CD14-positive monocyte (primary cell): ENCODE measurements around the gene PARL. TPM values are rescaled to one million over a fixed set of nuclear protein-coding genes. Genes with fewer than 3 reads are reported as not detected.

ENCODE experiments used
- DNase-seq, 3 donors: peaks; one replicate each; pipeline ENCODE4 v3.0.0-alpha.2; 2011 to 2022
- H2AFZ ChIP-seq: 2 replicates; pipeline ENCODE4 v1.6.0; 2012; ENCODE audit warnings: mild to moderate bottlenecking, low read depth, low read length, inconsistent platforms; ENCODE audit not compliant: insufficient read depth, poor library complexity, severe bottlenecking
- H3K27ac ChIP-seq, 2 donors: 1 replicate in 1 of 2; 2 replicates in 1 of 2; pipeline ENCODE4 v1.5.1; 2012 to 2013; ENCODE audit warnings: low read length in 2 of 2, control low read depth in 1 of 2, inconsistent platforms in 1 of 2, low read depth in 1 of 2, mild to moderate bottlenecking in 1 of 2
- H3K27me3 ChIP-seq, 2 donors: one replicate each; pipeline versions ENCODE4 v1.6.0 to v1.6.1; 2011 to 2013; ENCODE audit warnings: low read length in 2 of 2; ENCODE audit not compliant: control insufficient read depth in 2 of 2, insufficient read depth in 2 of 2
- H3K36me3 ChIP-seq, 2 donors: replicated peaks in 1 of 2; 1 replicate in 1 of 2; 2 replicates in 1 of 2; pipeline versions ENCODE4 v1.5.1 to v1.6.1; 2012 to 2013; ENCODE audit warnings: low read length in 2 of 2, control low read depth in 1 of 2, inconsistent platforms in 1 of 2, mild to moderate bottlenecking in 1 of 2; ENCODE audit not compliant: insufficient read depth in 2 of 2, control insufficient read depth in 1 of 2
- H3K4me1 ChIP-seq, 2 donors: 1 replicate in 1 of 2; 2 replicates in 1 of 2; pipeline versions ENCODE4 v1.5.1 to v1.6.1; 2012 to 2013; ENCODE audit warnings: low read length in 2 of 2, control low read depth in 1 of 2, inconsistent platforms in 1 of 2, mild to moderate bottlenecking in 1 of 2, moderate library complexity in 1 of 2; ENCODE audit not compliant: insufficient read depth in 2 of 2, control insufficient read depth in 1 of 2
- H3K4me2 ChIP-seq: replicated peaks from 2 replicates; pipeline ENCODE3; 2012; ENCODE audit warnings: low read length, moderate library complexity, mild to moderate bottlenecking; ENCODE audit not compliant: poor library complexity, severe bottlenecking; ENCODE audit errors: extremely low read depth
- H3K4me3 ChIP-seq, 3 experiments: fragments of 200-600 bp in 1 of 3; sonication (generic) in 1 of 3; replicated peaks in 1 of 3; 1 replicate in 2 of 3; 2 replicates in 1 of 3; pipeline ENCODE4 v1.5.1; 2011 to 2013; ENCODE audit warnings: low read length in 3 of 3, mild to moderate bottlenecking in 3 of 3, control low read depth in 2 of 3, low read depth in 2 of 3, inconsistent platforms in 1 of 3, moderate library complexity in 1 of 3
- H3K79me2 ChIP-seq: 2 replicates; pipeline ENCODE4 v1.6.0; 2012; ENCODE audit warnings: mild to moderate bottlenecking, control low read depth, inconsistent platforms, low read length, moderate library complexity; ENCODE audit not compliant: insufficient read depth
- H3K9ac ChIP-seq: 2 replicates; pipeline ENCODE4 v1.6.0; 2017; ENCODE audit warnings: low read length, mild to moderate bottlenecking; ENCODE audit not compliant: insufficient read depth, poor library complexity, severe bottlenecking
- H3K9me3 ChIP-seq, 2 donors: replicated peaks in 1 of 2; 1 replicate in 1 of 2; 2 replicates in 1 of 2; pipeline versions ENCODE4 v1.5.1 to v1.6.1; 2012 to 2013; ENCODE audit warnings: low read length in 2 of 2, control low read depth in 1 of 2; ENCODE audit not compliant: control insufficient read depth in 1 of 2, insufficient read depth in 1 of 2
- H4K20me1 ChIP-seq: 2 replicates; pipeline ENCODE4 v1.6.0; 2012; ENCODE audit warnings: mild to moderate bottlenecking, low read length, control low read depth, moderate library complexity; ENCODE audit not compliant: insufficient read depth
- H3K27ac Mint-ChIP-seq, 7 donors: one replicate each; pipeline ENCODE4 v1.8.0; 2020; ENCODE audit warnings: mild to moderate bottlenecking in 7 of 7, mixed read lengths in 7 of 7, moderate library complexity in 6 of 7, inconsistent platforms in 2 of 7
- H3K27me3 Mint-ChIP-seq, 3 donors: one replicate each; pipeline ENCODE4 v1.8.0; 2021 to 2022; ENCODE audit warnings: low read depth in 3 of 3, mild to moderate bottlenecking in 3 of 3, mixed read lengths in 3 of 3, moderate library complexity in 3 of 3, inconsistent platforms in 1 of 3
- H3K36me3 Mint-ChIP-seq, 2 donors: one replicate each; pipeline ENCODE4 v1.8.0; 2020; ENCODE audit warnings: mixed read lengths in 2 of 2, inconsistent platforms in 1 of 2, mild to moderate bottlenecking in 1 of 2
- H3K4me1 Mint-ChIP-seq: one replicate; pipeline ENCODE4 v1.8.0; 2020; ENCODE audit warnings: mild to moderate bottlenecking, mixed read lengths
- H3K4me3 Mint-ChIP-seq, 2 donors: one replicate each; pipeline ENCODE4 v1.8.0; 2020; ENCODE audit warnings: mild to moderate bottlenecking in 2 of 2, mixed read lengths in 2 of 2, moderate library complexity in 1 of 2
- H3K9me3 Mint-ChIP-seq, 7 donors: one replicate each; pipeline ENCODE4 v1.8.0; 2020 to 2022; ENCODE audit warnings: mixed read lengths in 7 of 7, mild to moderate bottlenecking in 6 of 7, moderate library complexity in 6 of 7, inconsistent platforms in 2 of 7
- CTCF ChIP-seq: fragments of 200-600 bp; IDR thresholded peaks from one replicate; pipeline ENCODE4 v1.8.0; 2022; ENCODE audit warnings: antibody characterized with exemption, mild to moderate bottlenecking
- WGBS: methylation state at CpG from one replicate; pipeline ENCODE4 v1.1.5; 2013; ENCODE audit warnings: missing lambda C conversion rate; ENCODE audit not compliant: insufficient coverage; 5-methylcytosine and 5-hydroxymethylcytosine counted together
- intact Hi-C, 2 donors: fragments of 100-400 bp; cut with micrococcal nuclease; formaldehyde crosslinking; loops; one replicate each; pipeline versions ENCODE4 v1.15.0 to v1.15.1; 2023
- polyA plus RNA-seq, 3 donors: library from polyadenylated mRNA; depleted of rRNA in 1 of 3; unstranded in 2 of 3; stranded (reverse) in 1 of 3; fragments of 300-500 nt in 2 of 3; fragments of >200 nt in 1 of 3; fragmentation: Illumina TruSeq in 2 of 3; gene quantifications; 1 replicate in 2 of 3; 2 replicates in 1 of 3; pipeline ENCODE4 v1.2.3, GENCODE V29; 2012 to 2021

PARL gene
- polyA plus RNA-seq, 3 donors, result 65.6 to 196 (median 155) TPM

GRCh38 chr3:183896610-183897009, 11.9 kb upstream of the PARL start:
- peaks cover 0 to 12% (median 0%) of the 10 kb centered on the region in 7 donors for H3K9me3 Mint-ChIP-seq
- no peak overlapping the region for H3K27ac Mint-ChIP-seq

GRCh38 chr3:183896184-183896583, 11.5 kb upstream of the PARL start:
- H3K4me1 ChIP-seq, result no peaks in the 10 kb centered on the region
- no peaks in the 10 kb centered on the region for H3K79me2 ChIP-seq
- no peak overlapping the region for H3K4me3 Mint-ChIP-seq
- no peaks in the 10 kb centered on the region for H3K27me3 ChIP-seq
- intact Hi-C loops, result loop anchor here (10.0 kb wide), 5 partner anchors 119 to 389 kb away; partner anchors contain the start of genes ABCC5 (in 1 of the 2) and EIF2B5 (in 1 of the 2)
- H3K27ac Mint-ChIP-seq, result no peak overlapping the region
- TF ChIP-seq CTCF, result no peak
- H4K20me1 ChIP-seq, result no peaks in the 10 kb centered on the region
- peak overlapping the region; percentile 25 for H3K9ac ChIP-seq
- no peaks in the 10 kb centered on the region for H3K9me3 ChIP-seq
- H3K4me3 ChIP-seq, result no peak overlapping the region
- H3K4me1 Mint-ChIP-seq, result peaks cover 5% of the 10 kb centered on the region
- no peaks in the 10 kb centered on the region for H3K36me3 ChIP-seq
- peaks cover 5 to 11% (median 10%) of the 10 kb centered on the region in 3 donors for H3K27me3 Mint-ChIP-seq
- no peak overlapping the region for H3K4me2 ChIP-seq
- H3K9me3 Mint-ChIP-seq, result peaks cover 0 to 12% (median 0%) of the 10 kb centered on the region in 7 donors
- no peak overlapping the region for H2AFZ ChIP-seq
- no peak for DNase-seq
- H3K36me3 Mint-ChIP-seq, result no peaks in the 10 kb centered on the region
- 96% methylated on average over 3 of the region's 3 CpGs for WGBS
- H3K27ac ChIP-seq, result no peak overlapping the region

More at GRCh38 chr3:183896610-183897009, 11.9 kb upstream of the PARL start:
- 0% methylated on average over 2 of the region's 2 CpGs for WGBS
- no peak overlapping the region for H3K27ac ChIP-seq
- H2AFZ ChIP-seq, result no peak overlapping the region
- H3K4me3 ChIP-seq, result no peak overlapping the region
- H3K79me2 ChIP-seq, result no peaks in the 10 kb centered on the region
- Mint-ChIP-seq H3K4me3 (no peak overlapping the region), H3K36me3 (no peaks in the 10 kb centered on the region), H3K4me1 (peaks cover 5% of the 10 kb centered on the region), H3K27me3 (peaks cover 5 to 12% (median 10%) of the 10 kb centered on the region in 3 donors)
- no peak overlapping the region for H3K4me2 ChIP-seq
- no peaks in the 10 kb centered on the region for H3K9me3 ChIP-seq
- no peaks in the 10 kb centered on the region for H3K27me3 ChIP-seq
- TF ChIP-seq CTCF, result no peak
- no peak for DNase-seq
- no peaks in the 10 kb centered on the region for H3K4me1 ChIP-seq
- intact Hi-C loops, result loop anchor here (10.0 kb wide), 5 partner anchors 118 to 388 kb away; partner anchors contain the start of genes ABCC5 (in 1 of the 2) and EIF2B5 (in 1 of the 2)
- no peak overlapping the region for H3K9ac ChIP-seq
- no peaks in the 10 kb centered on the region for H3K36me3 ChIP-seq
- no peaks in the 10 kb centered on the region for H4K20me1 ChIP-seq
